Left lung (tissue), 10 donors: Measurements from ENCODE around the gene C15orf61. TPM values are rescaled to one million over a fixed set of nuclear protein-coding genes. Genes with fewer than 3 reads are reported as not detected.

Source experiments
- ATAC-seq: fragments of 200-7000 bp; cut with Tn5 transposase; one replicate; pipeline ENCODE4 v1.9.1; 2020; ENCODE audit warnings: moderate library complexity
- DNase-seq, 4 donors: peaks; one replicate each; pipeline ENCODE4 v3.0.0-alpha.2; 2013 to 2020
- H3K27ac ChIP-seq, 2 donors: fragments of 200-600 bp; sonication (generic) in 1 of 2; one replicate each; pipeline versions ENCODE4 v1.5.0 to v1.8.0; 2020 to 2021
- H3K27me3 ChIP-seq, 2 donors: fragments of 200-600 bp; sonication (generic) in 1 of 2; one replicate each; pipeline versions ENCODE4 v1.5.0 to v1.8.0; 2020 to 2021
- H3K36me3 ChIP-seq, 2 donors: fragments of 200-600 bp; sonication (generic) in 1 of 2; one replicate each; pipeline versions ENCODE4 v1.5.0 to v1.8.0; 2020 to 2021
- H3K4me1 ChIP-seq, 2 donors: fragments of 200-600 bp; one replicate each; pipeline ENCODE4 v1.8.0; 2021
- H3K4me3 ChIP-seq, 2 donors: fragments of 200-600 bp; sonication (generic) in 1 of 2; one replicate each; pipeline versions ENCODE4 v1.5.0 to v1.8.0; 2020 to 2021; ENCODE audit warnings: mild to moderate bottlenecking in 1 of 2
- H3K9me3 ChIP-seq, 2 donors: fragments of 200-600 bp; sonication (generic) in 1 of 2; one replicate each; pipeline versions ENCODE4 v1.5.0 to v1.8.0; 2020 to 2021
- intact Hi-C, 2 donors: fragments of 100-400 bp; cut with DNase I; formaldehyde crosslinking; loops; one replicate each; pipeline versions ENCODE4 v1.11.2 to v1.14.2; 2022
- polyA plus RNA-seq, 6 donors: library from polyadenylated mRNA; unstranded; fragments of 120-200 nt; gene quantifications; one replicate each; pipeline ENCODE4 v1.2.1, GENCODE V29; 2013; ENCODE audit not compliant: insufficient read length in 6 of 6
- total RNA-seq, 2 donors: library from RNA; stranded (reverse); fragmentation: NEBNext Ultra II Directional; extraction: Animal tissue kit (Norgen Biotek cat#: 25700); gene quantifications; one replicate each; pipeline ENCODE4 v1.2.1, GENCODE V29; 2021
- TF ChIP-seq, protein P1 (sequence below), 2 donors: fragments of 200-600 bp; sonication (generic) in 1 of 2; IDR thresholded peaks; one replicate each; pipeline versions ENCODE4 v1.5.0 to v1.8.0; 2021; ENCODE audit warnings: antibody characterized with exemption in 2 of 2
- donor health status: DM: no; HTN: yes; CAD: no.
- donor health status: DM: no; HTN: no; CAD: no.

C15orf61 gene
- total and polyA plus RNA-seq, 8 donors, result 4.0 to 7.8 (median 6.4) TPM

DNA sequence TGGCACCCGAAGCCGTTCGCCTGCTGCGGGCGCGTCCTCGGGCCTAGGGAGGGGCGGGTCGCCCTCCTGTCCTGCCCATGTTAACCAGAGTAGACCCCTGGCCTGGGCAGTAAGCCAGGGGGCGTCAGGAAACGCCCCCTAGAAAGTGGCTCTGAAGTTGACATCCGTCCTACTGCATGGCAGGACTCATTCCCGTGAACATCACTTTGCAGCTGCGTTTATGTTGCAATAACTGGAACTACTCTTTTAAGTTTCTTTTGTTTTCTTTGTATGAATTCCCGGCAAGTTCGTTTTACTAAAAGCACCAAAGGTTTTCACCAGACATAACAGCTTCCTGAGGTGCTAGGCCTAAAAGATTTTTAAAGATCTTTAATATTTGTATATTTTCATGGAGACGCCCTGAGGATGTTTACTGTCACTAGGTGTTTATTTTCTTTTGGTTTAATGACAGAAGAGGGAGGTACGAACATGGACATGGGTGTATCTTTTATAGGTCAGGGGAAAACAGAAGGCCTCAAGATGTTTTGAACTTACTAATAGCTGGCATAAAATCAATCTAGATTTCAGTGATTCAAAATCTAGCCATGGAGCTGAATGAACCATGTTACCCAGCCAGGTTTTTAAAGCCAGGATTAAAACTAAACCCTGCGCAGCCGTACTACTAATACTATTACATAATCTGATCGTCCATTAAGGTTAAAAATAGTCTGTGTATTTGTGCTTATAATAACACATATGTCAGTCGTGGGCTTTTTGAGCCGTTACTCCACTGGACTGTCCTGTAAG is 1.0 kb downstream of the C15orf61 start:
- DNase-seq (peak in 2 of 4 donors; percentile 21 to 72), ATAC-seq (peak; percentile 25)
- Histone ChIP-seq H3K4me1 (peaks cover 0 to 34% of the 10 kb centered on the region in 2 donors), H3K9me3 (no peaks in the 10 kb centered on the region), H3K27me3 (no peaks in the 10 kb centered on the region), H3K27ac (peak overlapping the region; percentile 95 to 97), H3K4me3 (peak overlapping the region; percentile 74 to 85), H3K36me3 (peaks cover 0 to 7% of the 10 kb centered on the region in 2 donors)
- intact Hi-C loops, result no loop called here
- TF ChIP-seq, protein P1, sequence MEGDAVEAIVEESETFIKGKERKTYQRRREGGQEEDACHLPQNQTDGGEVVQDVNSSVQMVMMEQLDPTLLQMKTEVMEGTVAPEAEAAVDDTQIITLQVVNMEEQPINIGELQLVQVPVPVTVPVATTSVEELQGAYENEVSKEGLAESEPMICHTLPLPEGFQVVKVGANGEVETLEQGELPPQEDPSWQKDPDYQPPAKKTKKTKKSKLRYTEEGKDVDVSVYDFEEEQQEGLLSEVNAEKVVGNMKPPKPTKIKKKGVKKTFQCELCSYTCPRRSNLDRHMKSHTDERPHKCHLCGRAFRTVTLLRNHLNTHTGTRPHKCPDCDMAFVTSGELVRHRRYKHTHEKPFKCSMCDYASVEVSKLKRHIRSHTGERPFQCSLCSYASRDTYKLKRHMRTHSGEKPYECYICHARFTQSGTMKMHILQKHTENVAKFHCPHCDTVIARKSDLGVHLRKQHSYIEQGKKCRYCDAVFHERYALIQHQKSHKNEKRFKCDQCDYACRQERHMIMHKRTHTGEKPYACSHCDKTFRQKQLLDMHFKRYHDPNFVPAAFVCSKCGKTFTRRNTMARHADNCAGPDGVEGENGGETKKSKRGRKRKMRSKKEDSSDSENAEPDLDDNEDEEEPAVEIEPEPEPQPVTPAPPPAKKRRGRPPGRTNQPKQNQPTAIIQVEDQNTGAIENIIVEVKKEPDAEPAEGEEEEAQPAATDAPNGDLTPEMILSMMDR (IDR thresholded peaks at IDR 0.05), result no peak

DNA sequence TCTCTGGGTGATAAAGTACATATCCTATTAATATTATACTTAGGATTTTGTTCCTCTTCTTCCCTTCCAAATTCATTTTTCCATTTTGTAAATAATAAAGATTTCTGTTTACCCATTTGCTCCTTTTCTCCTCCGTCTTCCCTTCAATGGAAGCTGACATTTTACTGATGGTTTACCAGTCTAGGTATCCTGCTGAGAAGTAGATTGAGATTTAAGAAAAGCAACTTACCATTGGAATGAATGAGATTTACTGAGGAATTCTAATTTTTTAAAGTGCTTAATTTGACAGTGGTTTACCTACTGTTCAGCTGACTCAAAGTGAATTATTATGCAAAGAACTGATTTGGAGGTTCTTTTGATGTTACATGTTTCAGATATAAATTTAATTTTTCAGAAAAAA is 2.4 kb downstream of the C15orf61 start:
- DNase-seq (no peak), ATAC-seq (no peak)
- H3K27me3 ChIP-seq, result no peaks in the 10 kb centered on the region
- peaks cover 0 to 34% of the 10 kb centered on the region in 2 donors for H3K4me1 ChIP-seq
- TF ChIP-seq, protein P1 (IDR thresholded peaks at IDR 0.05), result no peak
- no peak overlapping the region for H3K27ac ChIP-seq
- H3K4me3 ChIP-seq, result peak overlapping the region in 1 of 2 donors; percentile 85
- intact Hi-C loops, result no loop called here
- no peaks in the 10 kb centered on the region for H3K9me3 ChIP-seq
- H3K36me3 ChIP-seq, result peaks cover 0 to 7% of the 10 kb centered on the region in 2 donors

DNA sequence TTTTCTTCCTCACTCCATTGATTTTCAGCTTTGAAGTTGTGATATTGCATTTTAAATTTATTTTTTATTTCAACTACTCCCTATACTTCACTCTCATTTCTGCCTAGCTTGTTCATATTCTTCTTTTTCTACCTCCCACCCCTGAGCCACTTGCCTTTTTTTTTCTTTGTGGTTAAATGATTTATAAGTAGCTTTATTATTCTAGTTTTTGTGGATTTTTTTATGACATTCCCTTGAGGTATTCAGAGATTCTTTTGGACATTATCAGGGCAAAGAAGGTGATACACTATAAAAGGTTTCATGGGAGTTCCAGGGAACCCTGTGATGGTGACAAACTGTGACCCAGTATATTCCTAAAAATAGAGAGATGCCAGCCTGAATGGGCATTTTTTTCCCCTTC is 3.3 kb downstream of the C15orf61 start:
- Histone ChIP-seq H3K4me1 (peaks cover 0 to 34% of the 10 kb centered on the region in 2 donors), H3K4me3 (no peak overlapping the region), H3K36me3 (peaks cover 0 to 7% of the 10 kb centered on the region in 2 donors), H3K27me3 (no peaks in the 10 kb centered on the region), H3K27ac (no peak overlapping the region), H3K9me3 (no peaks in the 10 kb centered on the region)
- TF ChIP-seq, protein P1 (IDR thresholded peaks at IDR 0.05), result no peak
- intact Hi-C loops, result no loop called here
- no peak for ATAC-seq
- DNase-seq, result no peak

DNA sequence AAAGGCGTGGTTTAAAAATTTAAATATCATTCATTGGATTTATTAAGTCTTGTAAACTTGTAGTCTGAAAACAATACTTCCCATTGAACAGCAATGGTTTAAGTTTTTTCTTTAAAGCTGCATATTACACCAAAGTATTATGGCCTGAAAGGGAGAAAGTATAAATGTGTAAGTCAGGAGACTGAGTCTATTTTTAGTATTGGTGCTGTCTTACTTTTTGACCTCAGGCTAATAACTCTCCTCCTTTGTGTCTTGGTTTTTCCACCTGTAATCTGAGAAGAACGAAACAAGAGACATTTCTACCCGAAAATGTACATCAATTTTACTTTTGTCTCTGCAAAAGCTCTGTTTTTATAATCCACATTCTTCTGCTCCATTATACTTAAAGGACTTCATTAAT is 7.6 kb downstream of the C15orf61 start:
- ATAC-seq (no peak), DNase-seq (no peak)
- intact Hi-C loops, result no loop called here
- TF ChIP-seq, protein P1 (IDR thresholded peaks at IDR 0.05), result no peak
- H3K36me3 ChIP-seq, result peaks cover 0 to 7% of the 10 kb centered on the region in 2 donors
- H3K4me3 ChIP-seq, result no peak overlapping the region
- H3K4me1 ChIP-seq, result peaks cover 0 to 9% of the 10 kb centered on the region in 2 donors
- no peaks in the 10 kb centered on the region for H3K27me3 ChIP-seq
- H3K9me3 ChIP-seq, result no peaks in the 10 kb centered on the region
- H3K27ac ChIP-seq, result no peak overlapping the region

DNA sequence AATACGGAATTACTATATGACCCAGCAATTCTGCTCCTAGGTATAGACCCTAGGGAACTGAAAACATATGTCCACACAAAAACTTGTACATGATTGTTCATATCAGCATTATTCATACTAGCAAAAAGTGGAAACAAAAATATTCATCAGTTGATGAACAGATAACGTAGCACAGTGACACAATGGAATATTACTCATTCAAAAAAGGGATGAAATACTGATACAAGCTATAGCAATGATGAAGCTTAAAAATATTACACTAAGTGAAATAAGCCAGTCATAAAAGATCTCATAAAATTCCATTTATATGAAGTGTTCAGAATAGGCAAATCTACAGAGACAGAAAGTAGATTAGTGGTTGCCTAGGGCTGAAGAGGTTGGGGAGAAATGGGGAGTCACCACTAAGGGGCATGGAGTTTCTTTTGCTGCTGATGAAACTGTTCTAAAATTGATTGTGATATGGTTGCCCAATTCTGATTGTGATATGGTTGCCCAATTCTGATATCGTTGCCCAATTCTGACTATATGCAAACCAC is 10.5 kb downstream of the C15orf61 start:
- no peak for ATAC-seq
- Histone ChIP-seq H3K27ac (no peak overlapping the region), H3K27me3 (no peaks in the 10 kb centered on the region), H3K4me1 (no peaks in the 10 kb centered on the region), H3K36me3 (peaks cover 0 to 6% of the 10 kb centered on the region in 2 donors), H3K4me3 (no peak overlapping the region), H3K9me3 (no peaks in the 10 kb centered on the region)
- TF ChIP-seq, protein P1 (IDR thresholded peaks at IDR 0.05), result no peak
- no peak for DNase-seq
- intact Hi-C loops, result no loop called here
